ENCODE results near the gene PSMB5.

PSMB5 gene

GRCh38 chr14:23044840-23045239 lies 10.1 kb upstream of the PSMB5 start:
- ATAC-seq (ENCODE audit: insufficient read depth, low read depth), result no peak
- Histone ChIP-seq H3K27me3 (ENCODE audit: insufficient read depth, low read length, poor library complexity) (peaks cover 2% of the 10 kb centered on the region), H3K27ac (ENCODE audit: low read length) (no peak overlapping the region), H3K36me3 (ENCODE audit: insufficient read depth, low read length) (no peaks in the 10 kb centered on the region), H3K4me1 (ENCODE audit: insufficient read depth, low read length) (no peaks in the 10 kb centered on the region), H3K9ac (ENCODE audit: low read depth, low read length) (no peak overlapping the region), H3K79me2 (ENCODE audit: insufficient read depth, low read length) (no peaks in the 10 kb centered on the region), H2AFZ (ENCODE audit: low read depth, low read length) (no peak overlapping the region), H3K4me2 (ENCODE audit: insufficient read depth, low read length) (no peak overlapping the region), H3K4me3 (ENCODE audit: low read depth in 1 of 2, low read length in 2 of 2) (no peak overlapping the region), H4K20me1 (ENCODE audit: insufficient read depth, low read length) (no peaks in the 10 kb centered on the region), H3K9me3 (ENCODE audit: insufficient read depth, low read length, severe bottlenecking) (no peaks in the 10 kb centered on the region)
- no peak for TF ChIP-seq CTCF (IDR thresholded peaks at IDR 0.05; ENCODE audit: borderline replicate concordance, extremely low read depth, low read length, poor library complexity, severe bottlenecking)
- TF ChIP-seq EZH2 (IDR thresholded peaks at IDR 0.05; ENCODE audit: borderline replicate concordance, low read depth, low read length, severe bottlenecking), result no peak
- DNase-seq, result no peak

- Histone ChIP-seq H3K27ac (ENCODE audit: low read length) (no peak overlapping the region), H4K20me1 (ENCODE audit: insufficient read depth, low read length) (no peaks in the 10 kb centered on the region), H3K79me2 (ENCODE audit: insufficient read depth, low read length) (no peaks in the 10 kb centered on the region), H2AFZ (ENCODE audit: low read depth, low read length) (no peak overlapping the region), H3K4me3 (ENCODE audit: low read depth in 1 of 2, low read length in 2 of 2) (no peak overlapping the region), H3K9ac (ENCODE audit: low read depth, low read length) (no peak overlapping the region), H3K4me2 (ENCODE audit: insufficient read depth, low read length) (no peak overlapping the region), H3K36me3 (ENCODE audit: insufficient read depth, low read length) (no peaks in the 10 kb centered on the region), H3K4me1 (ENCODE audit: insufficient read depth, low read length) (no peaks in the 10 kb centered on the region), H3K27me3 (ENCODE audit: insufficient read depth, low read length, poor library complexity) (peaks cover 2% of the 10 kb centered on the region), H3K9me3 (ENCODE audit: insufficient read depth, low read length, severe bottlenecking) (no peaks in the 10 kb centered on the region)
- ATAC-seq (ENCODE audit: insufficient read depth, low read depth) (no peak), DNase-seq (no peak)
- TF ChIP-seq CTCF (IDR thresholded peaks at IDR 0.05; ENCODE audit: borderline replicate concordance, extremely low read depth, low read length, poor library complexity, severe bottlenecking) (no peak), EZH2 (IDR thresholded peaks at IDR 0.05; ENCODE audit: borderline replicate concordance, low read depth, low read length, severe bottlenecking) (no peak)
Observed at GRCh38 chr14:23043754-23044153, 9.1 kb upstream of the PSMB5 start.

GRCh38 chr14:23043145-23043544 lies 8.4 kb upstream of the PSMB5 start:
- H3K9ac ChIP-seq (ENCODE audit: low read depth, low read length), result no peak overlapping the region
- DNase-seq, result no peak
- no peaks in the 10 kb centered on the region for H3K36me3 ChIP-seq (ENCODE audit: insufficient read depth, low read length)
- no peaks in the 10 kb centered on the region for H3K79me2 ChIP-seq (ENCODE audit: insufficient read depth, low read length)
- no peaks in the 10 kb centered on the region for H4K20me1 ChIP-seq (ENCODE audit: insufficient read depth, low read length)
- no peaks in the 10 kb centered on the region for H3K9me3 ChIP-seq (ENCODE audit: insufficient read depth, low read length, severe bottlenecking)
- no peaks in the 10 kb centered on the region for H3K4me1 ChIP-seq (ENCODE audit: insufficient read depth, low read length)
- TF ChIP-seq CTCF (IDR thresholded peaks at IDR 0.05; ENCODE audit: borderline replicate concordance, extremely low read depth, low read length, poor library complexity, severe bottlenecking), result no peak
- no peak for TF ChIP-seq EZH2 (IDR thresholded peaks at IDR 0.05; ENCODE audit: borderline replicate concordance, low read depth, low read length, severe bottlenecking)
- no peak overlapping the region for H2AFZ ChIP-seq (ENCODE audit: low read depth, low read length)
- ATAC-seq (ENCODE audit: insufficient read depth, low read depth), result no peak
- H3K4me2 ChIP-seq (ENCODE audit: insufficient read depth, low read length), result no peak overlapping the region
- H3K4me3 ChIP-seq (ENCODE audit: low read depth in 1 of 2, low read length in 2 of 2), result no peak overlapping the region
- peaks cover 2% of the 10 kb centered on the region for H3K27me3 ChIP-seq (ENCODE audit: insufficient read depth, low read length, poor library complexity)
- no peak overlapping the region for H3K27ac ChIP-seq (ENCODE audit: low read length)

All from DND-41 (cell line).